GM12892 (cell line): Measurements from ENCODE around the gene AHCTF1.

Experiments
- POLR2A ChIP-seq: IDR thresholded peaks from 2 replicates; pipeline ENCODE4 v1.6.1; 2011; ENCODE audit warnings: low read depth, low read length, control low read depth
- TAF1 ChIP-seq: IDR thresholded peaks from 2 replicates; pipeline ENCODE4 v1.6.1; 2011; ENCODE audit warnings: low read depth, mild to moderate bottlenecking, control low read depth, low read length, borderline replicate concordance

DNA sequence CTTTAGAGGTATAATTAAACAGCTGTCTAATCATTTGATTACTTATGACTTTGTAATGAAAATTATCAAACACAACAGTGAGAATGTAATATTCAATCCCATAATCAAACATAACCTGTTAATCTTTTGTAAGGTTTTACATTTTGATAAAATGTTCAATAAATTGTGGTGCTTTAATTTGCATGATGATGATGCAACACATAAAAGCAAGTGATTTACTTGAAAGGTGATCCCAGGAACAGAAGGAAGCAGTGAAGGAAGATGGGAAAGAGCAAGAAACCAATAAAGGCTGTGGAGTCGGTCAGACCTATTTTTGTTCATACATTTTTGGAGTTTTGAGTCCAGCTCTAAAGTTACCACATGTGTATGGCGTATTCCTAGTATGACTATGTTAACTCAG lies 46.5 kb upstream of the AHCTF1 start:
- no peak for TF ChIP-seq TAF1
- no peak for TF ChIP-seq POLR2A
